WTC11 (cell line): Measurements from ENCODE around the gene ZNF747. TPM values are rescaled to one million over a fixed set of nuclear protein-coding genes. Genes with fewer than 3 reads are reported as not detected.

Experiments used
- FOXJ3 ChIP-seq: sonication (generic); formaldehyde crosslinking; IDR thresholded peaks from 2 replicates; pipeline ENCODE4 v1.9.0; 2021; ENCODE audit warnings: missing genetic modification reagents, mild to moderate bottlenecking, borderline replicate concordance
- GABPB1 ChIP-seq: sonication (generic); formaldehyde crosslinking; IDR thresholded peaks from 2 replicates; pipeline ENCODE4 v1.8.1; 2023; ENCODE audit warnings: mild to moderate bottlenecking, missing genetic modification reagents
- MLX ChIP-seq: sonication (generic); formaldehyde crosslinking; IDR thresholded peaks from 2 replicates; pipeline ENCODE4 v1.8.1; 2023; ENCODE audit warnings: mild to moderate bottlenecking, missing genetic modification reagents, moderate library complexity
- microRNA-seq: library from miRNA; unstranded; fragments of <30 nt; microRNA quantifications from one replicate; pipeline ENCODE4 v1.2.0, GENCODE V29; 2022; ENCODE audit warnings: borderline number of aligned reads
- total RNA-seq: library from RNA; stranded (reverse); gene quantifications from 3 replicates; pipeline ENCODE4 v1.2.3, GENCODE V29; 2021

The ZNF747 gene
- total RNA-seq, 1 experiment from 2014 or later: 11.3 TPM

DNA sequence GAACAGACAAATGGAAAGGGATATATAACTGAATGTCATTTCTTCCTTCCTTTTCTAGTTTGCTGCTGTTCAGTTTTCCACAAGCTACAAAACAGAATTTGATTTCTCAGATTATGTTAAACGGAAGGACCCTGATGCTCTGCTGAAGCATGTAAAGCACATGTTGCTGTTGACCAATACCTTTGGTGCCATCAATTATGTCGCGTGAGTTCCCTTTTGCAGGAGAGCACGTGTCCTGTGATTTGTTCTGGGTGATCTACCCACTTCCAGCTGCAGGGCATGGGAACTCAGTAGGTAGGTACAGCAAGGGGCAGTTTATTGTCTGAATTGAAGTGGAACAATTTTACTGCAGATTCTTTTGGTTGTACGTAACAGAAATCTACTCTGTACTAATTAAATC is 53.3 kb downstream of the ZNF747 start (continued):
- TF ChIP-seq MLX (CRISPR knock-in tag) (no peak), GABPB1 (no peak), FOXJ3 (CRISPR knock-in tag) (no peak)

Small RNAs within 50 kb of the gene (microRNA-seq; reads per million reads assigned to microRNA genes)
- gene MIR4518: not detected

Other genes with a start within 250 kb of the ZNF747 start
- gene CD2BP2, start 179.6 kb downstream of the ZNF747 start, total RNA-seq: 51.0 to 56.6 TPM (median 51.1 TPM) in 3 replicates
- gene TBC1D10B, start 164.4 kb downstream of the ZNF747 start, total RNA-seq: 33.4 to 40.5 TPM (median 34.6 TPM) in 3 replicates
- gene MYL11, start 160.1 kb downstream of the ZNF747 start, total RNA-seq: 0.80 to 1.3 TPM (median 0.85 TPM) in 3 replicates
- gene SEPTIN1, start 152.3 kb downstream of the ZNF747 start, total RNA-seq: 2.3 to 2.7 TPM (median 2.6 TPM) in 3 replicates
- gene ZNF48, start 139.4 kb downstream of the ZNF747 start, total RNA-seq: 31.3 to 39.3 TPM (median 32.1 TPM) in 3 replicates
- gene ZNF771, start 127.3 kb downstream of the ZNF747 start, total RNA-seq: 10.0 to 12.5 TPM (median 11.3 TPM) in 3 replicates
- 69.0 to 72.2 TPM (median 70.5 TPM) in 3 replicates for gene DCTPP1, start 104.8 kb downstream of the ZNF747 start, total RNA-seq
- gene SEPHS2, start 89.0 kb downstream of the ZNF747 start, total RNA-seq: 50.4 to 55.2 TPM (median 53.5 TPM) in 3 replicates
- gene ITGAL, start 62.1 kb downstream of the ZNF747 start, total RNA-seq: 0.64 to 1.1 TPM (median 1.0 TPM) in 3 replicates
- 35.9 to 43.0 TPM (median 42.4 TPM) in 3 replicates for gene ZNF768, start 8.3 kb downstream of the ZNF747 start, total RNA-seq
- 9.0 to 10.4 TPM (median 9.1 TPM) in 3 replicates for gene ZNF764, start 23.5 kb upstream of the ZNF747 start, total RNA-seq
- gene ZNF688, start 36.9 kb upstream of the ZNF747 start, total RNA-seq: 4.2 to 6.0 TPM (median 4.9 TPM) in 3 replicates
- gene ZNF785, start 50.8 kb upstream of the ZNF747 start, total RNA-seq: 15.4 to 16.5 TPM (median 16.0 TPM) in 3 replicates
- 13.2 to 16.3 TPM (median 15.9 TPM) in 3 replicates for gene ZNF689, start 75.5 kb upstream of the ZNF747 start, total RNA-seq
- 21.9 to 24.3 TPM (median 22.0 TPM) in 3 replicates for gene PRR14, start 116.1 kb upstream of the ZNF747 start, total RNA-seq
- 18.9 to 23.2 TPM (median 19.9 TPM) in 3 replicates for gene FBRS, start 123.6 kb upstream of the ZNF747 start, total RNA-seq
- gene SRCAP, start 164.3 kb upstream of the ZNF747 start, total RNA-seq: 54.9 to 58.5 TPM (median 55.8 TPM) in 3 replicates
- 40.8 to 50.5 TPM (median 45.0 TPM) in 3 replicates for gene PHKG2, start 213.6 kb upstream of the ZNF747 start, total RNA-seq
- 4.6 to 6.6 TPM (median 6.2 TPM) in 3 replicates for gene CFAP119, start 227.2 kb upstream of the ZNF747 start, total RNA-seq
- 63.7 to 77.1 TPM (median 66.9 TPM) in 3 replicates for gene RNF40, start 227.5 kb upstream of the ZNF747 start, total RNA-seq